ENCODE measurements around the gene ABCB9.

The ABCB9 gene

GRCh38 chr12:122991623-122992275 lies 25.5 kb upstream of the ABCB9 start:
- Histone ChIP-seq H3K27ac (ENCODE audit: low read depth, low read length) (no peak overlapping the region), H3K36me3 (ENCODE audit: control insufficient read depth, low read length) (no peaks in the 10 kb centered on the region), H3K4me1 (ENCODE audit: control insufficient read depth, low read length) (no peaks in the 10 kb centered on the region), H3K4me2 (ENCODE audit: low read length) (no peak overlapping the region), H3K4me3 (ENCODE audit: low read length) (no peak overlapping the region), H4K20me1 (ENCODE audit: control insufficient read depth, insufficient read depth, low read depth, low read length) (no peaks in the 10 kb centered on the region), H3K9me2 (replicated peaks; ENCODE audit: control insufficient read depth, low read length) (no peaks in the 10 kb centered on the region), H3K79me2 (ENCODE audit: control insufficient read depth, low read length) (no peaks in the 10 kb centered on the region), H3K27me3 (ENCODE audit: control insufficient read depth, low read length) (no peaks in the 10 kb centered on the region), H3F3A (ENCODE audit: control insufficient read depth, insufficient read depth) (no peaks in the 10 kb centered on the region), H3K9me3 (ENCODE audit: control insufficient read depth, insufficient read depth, low read length) (no peaks in the 10 kb centered on the region)
- TF ChIP-seq, protein P1, sequence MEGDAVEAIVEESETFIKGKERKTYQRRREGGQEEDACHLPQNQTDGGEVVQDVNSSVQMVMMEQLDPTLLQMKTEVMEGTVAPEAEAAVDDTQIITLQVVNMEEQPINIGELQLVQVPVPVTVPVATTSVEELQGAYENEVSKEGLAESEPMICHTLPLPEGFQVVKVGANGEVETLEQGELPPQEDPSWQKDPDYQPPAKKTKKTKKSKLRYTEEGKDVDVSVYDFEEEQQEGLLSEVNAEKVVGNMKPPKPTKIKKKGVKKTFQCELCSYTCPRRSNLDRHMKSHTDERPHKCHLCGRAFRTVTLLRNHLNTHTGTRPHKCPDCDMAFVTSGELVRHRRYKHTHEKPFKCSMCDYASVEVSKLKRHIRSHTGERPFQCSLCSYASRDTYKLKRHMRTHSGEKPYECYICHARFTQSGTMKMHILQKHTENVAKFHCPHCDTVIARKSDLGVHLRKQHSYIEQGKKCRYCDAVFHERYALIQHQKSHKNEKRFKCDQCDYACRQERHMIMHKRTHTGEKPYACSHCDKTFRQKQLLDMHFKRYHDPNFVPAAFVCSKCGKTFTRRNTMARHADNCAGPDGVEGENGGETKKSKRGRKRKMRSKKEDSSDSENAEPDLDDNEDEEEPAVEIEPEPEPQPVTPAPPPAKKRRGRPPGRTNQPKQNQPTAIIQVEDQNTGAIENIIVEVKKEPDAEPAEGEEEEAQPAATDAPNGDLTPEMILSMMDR (IDR thresholded peaks at IDR 0.05; ENCODE audit: low read depth, low read length, poor library complexity, severe bottlenecking) = no peak
- TF ChIP-seq EZH2phosphoT487 (IDR thresholded peaks at IDR 0.05; ENCODE audit: borderline replicate concordance, low read length) = no peak

GRCh38 chr12:122990961-122991622 lies 24.8 kb upstream of the ABCB9 start:
- H3K4me3 ChIP-seq (ENCODE audit: low read length) = no peak overlapping the region
- H3K79me2 ChIP-seq (ENCODE audit: control insufficient read depth, low read length) = no peaks in the 10 kb centered on the region
- no peaks in the 10 kb centered on the region for H3K9me2 ChIP-seq (replicated peaks; ENCODE audit: control insufficient read depth, low read length)
- H3K9me3 ChIP-seq (ENCODE audit: control insufficient read depth, insufficient read depth, low read length) = no peaks in the 10 kb centered on the region
- H3K36me3 ChIP-seq (ENCODE audit: control insufficient read depth, low read length) = no peaks in the 10 kb centered on the region
- H3K4me2 ChIP-seq (ENCODE audit: low read length) = no peak overlapping the region
- H4K20me1 ChIP-seq (ENCODE audit: control insufficient read depth, insufficient read depth, low read depth, low read length) = no peaks in the 10 kb centered on the region
- no peaks in the 10 kb centered on the region for H3K27me3 ChIP-seq (ENCODE audit: control insufficient read depth, low read length)
- H3F3A ChIP-seq (ENCODE audit: control insufficient read depth, insufficient read depth) = no peaks in the 10 kb centered on the region
- H3K4me1 ChIP-seq (ENCODE audit: control insufficient read depth, low read length) = no peaks in the 10 kb centered on the region
- no peak overlapping the region for H3K27ac ChIP-seq (ENCODE audit: low read depth, low read length)
- no peak for TF ChIP-seq EZH2phosphoT487 (IDR thresholded peaks at IDR 0.05; ENCODE audit: borderline replicate concordance, low read length)
- TF ChIP-seq, protein P1 (IDR thresholded peaks at IDR 0.05; ENCODE audit: low read depth, low read length, poor library complexity, severe bottlenecking) = no peak

- Histone ChIP-seq H3K27me3 (ENCODE audit: control insufficient read depth, low read length) (no peaks in the 10 kb centered on the region), H3K36me3 (ENCODE audit: control insufficient read depth, low read length) (no peaks in the 10 kb centered on the region), H3K9me3 (ENCODE audit: control insufficient read depth, insufficient read depth, low read length) (no peaks in the 10 kb centered on the region), H3K79me2 (ENCODE audit: control insufficient read depth, low read length) (no peaks in the 10 kb centered on the region), H3K27ac (ENCODE audit: low read depth, low read length) (no peak overlapping the region), H3F3A (ENCODE audit: control insufficient read depth, insufficient read depth) (no peaks in the 10 kb centered on the region), H3K4me2 (ENCODE audit: low read length) (no peak overlapping the region), H3K4me3 (ENCODE audit: low read length) (no peak overlapping the region), H3K9me2 (replicated peaks; ENCODE audit: control insufficient read depth, low read length) (no peaks in the 10 kb centered on the region), H3K4me1 (ENCODE audit: control insufficient read depth, low read length) (no peaks in the 10 kb centered on the region), H4K20me1 (ENCODE audit: control insufficient read depth, insufficient read depth, low read depth, low read length) (no peaks in the 10 kb centered on the region)
- TF ChIP-seq EZH2phosphoT487 (IDR thresholded peaks at IDR 0.05; ENCODE audit: borderline replicate concordance, low read length) = no peak
- TF ChIP-seq, protein P1 (IDR thresholded peaks at IDR 0.05; ENCODE audit: low read depth, low read length, poor library complexity, severe bottlenecking) = no peak
These were observed 24.3 kb upstream of the ABCB9 start for GRCh38 chr12:122990561-122990960.

Measured in DOHH2 (cell line).